HG03095 (cell line): ENCODE measurements around the gene ZNF507.
"Not testable (repeated sequence)": the region's sequence is repeated elsewhere in the genome, so short reads cannot be mapped to it uniquely, and the experiment has no call there.

Experiments used
- ATAC-seq: cut with Tn5 transposase; IDR thresholded peaks from one replicate; pipeline ENCODE4 v1.9.1; 2021; ENCODE audit warnings: moderate library complexity; ENCODE audit not compliant: unreplicated experiment

ZNF507 gene

GRCh38 chr19:32367063-32367462 lies 21.7 kb downstream of the ZNF507 start:
- no peak for ATAC-seq

- no peak for ATAC-seq
These were observed 22.6 kb downstream of the ZNF507 start for GRCh38 chr19:32367948-32368536.

- ATAC-seq: no peak
These were observed 23.4 kb downstream of the ZNF507 start for GRCh38 chr19:32368787-32369186.

DNA sequence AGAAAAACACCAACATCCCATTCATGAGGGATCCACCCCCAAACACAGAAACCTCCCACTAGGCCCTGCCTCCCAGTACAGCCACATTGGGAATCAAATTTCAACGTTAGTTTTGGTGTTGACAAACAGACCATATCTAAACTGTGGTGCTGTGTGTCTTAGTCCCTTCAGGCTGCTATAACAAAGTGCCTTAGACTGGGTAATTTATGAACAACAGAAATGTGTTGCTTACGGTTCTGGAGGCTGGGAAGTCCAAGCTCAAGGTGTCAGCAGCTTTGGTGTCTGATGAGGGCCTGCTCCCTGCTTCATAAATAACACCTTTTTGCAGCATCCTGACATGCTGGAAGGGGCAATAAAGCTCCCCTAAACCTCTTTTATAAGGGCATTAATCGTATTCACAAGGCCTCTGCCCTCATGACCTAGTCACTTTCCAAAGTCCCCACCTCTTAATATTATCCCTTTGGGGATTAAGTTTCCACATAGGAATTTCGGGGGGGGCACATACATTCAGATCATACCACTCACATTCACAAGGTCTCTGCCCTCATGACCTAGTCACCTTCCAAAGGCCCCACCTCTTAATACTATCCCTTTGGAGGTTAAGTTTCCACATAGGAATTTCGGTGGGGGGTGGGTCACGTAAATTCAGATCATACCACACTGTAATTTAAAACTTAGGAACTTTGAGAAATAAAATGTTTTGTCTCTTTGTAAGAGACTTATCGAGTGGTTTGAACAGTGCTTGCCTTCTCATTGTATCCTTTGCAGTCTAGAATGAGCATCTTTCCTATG lies 27.5 kb downstream of the ZNF507 start:
- no peak for ATAC-seq

GRCh38 chr19:32373585-32374295 lies 28.3 kb downstream of the ZNF507 start:
- ATAC-seq: no peak

DNA sequence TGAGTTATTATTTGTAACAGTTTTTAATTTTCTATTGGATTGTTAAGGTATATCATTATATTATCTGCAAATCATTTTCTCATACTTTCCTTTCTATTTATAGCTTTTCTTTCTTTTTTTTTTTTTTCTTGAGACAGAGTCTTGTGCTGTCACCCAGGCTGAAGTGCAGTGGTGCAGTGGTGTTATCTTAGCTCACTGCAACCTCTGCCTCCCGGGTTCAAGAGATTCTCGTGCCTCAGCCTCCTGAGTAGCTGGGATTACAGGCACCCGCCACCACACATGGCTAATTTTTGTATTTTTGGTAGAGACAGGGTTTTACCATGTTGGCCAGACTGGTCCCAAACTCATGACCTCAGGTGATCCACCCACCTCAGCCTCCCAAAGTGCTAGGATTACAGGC lies 29.0 kb downstream of the ZNF507 start:
- ATAC-seq: not testable (repeated sequence)

DNA sequence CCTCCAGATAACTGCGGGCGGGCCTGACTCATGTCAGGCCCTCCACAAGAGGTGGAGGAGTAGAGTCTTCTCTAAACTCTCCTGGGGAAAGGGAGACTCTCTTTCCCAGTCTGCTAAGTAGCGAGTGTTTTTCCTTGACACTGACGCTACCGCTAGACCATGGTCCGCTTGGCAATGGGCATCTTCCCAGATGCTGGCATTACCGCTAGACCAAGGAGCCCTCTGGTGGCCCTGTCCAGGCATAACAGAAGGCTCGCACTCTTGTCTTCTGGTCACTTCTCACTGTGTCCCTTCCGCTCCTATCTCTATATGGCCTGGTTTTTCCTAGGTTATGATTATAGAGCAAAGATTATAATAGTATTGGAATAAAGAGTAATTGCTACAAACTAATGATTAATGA lies 31.7 kb downstream of the ZNF507 start:
- ATAC-seq: not testable (repeated sequence)

GRCh38 chr19:32380269-32380668 lies 34.9 kb downstream of the ZNF507 start:
- ATAC-seq: no peak

- ATAC-seq: no peak
These were observed 42.4 kb downstream of the ZNF507 start for GRCh38 chr19:32387701-32388392.

GRCh38 chr19:32388393-32388855 lies 43.0 kb downstream of the ZNF507 start:
- no peak for ATAC-seq

DNA sequence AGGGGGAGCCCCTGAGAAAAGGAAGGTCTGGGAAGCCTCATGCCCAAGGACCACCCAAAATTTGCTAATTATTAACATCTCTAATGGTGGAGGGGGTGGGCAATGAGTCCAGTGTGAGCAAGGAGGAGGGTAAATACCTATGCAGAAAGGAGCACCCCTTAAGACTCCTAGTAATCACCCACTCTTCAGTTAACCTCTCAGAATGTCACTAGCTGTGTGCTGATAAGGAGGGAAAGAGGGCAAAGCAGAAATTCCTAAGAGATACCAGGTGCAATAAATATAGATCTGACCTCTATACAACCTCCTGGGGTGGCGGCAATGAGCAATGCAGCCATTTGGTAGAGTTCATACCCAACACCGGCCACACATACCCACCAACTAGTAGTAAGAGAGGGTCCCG lies 47.5 kb downstream of the ZNF507 start:
- no peak for ATAC-seq

- ATAC-seq: no peak
These were observed 50.7 kb downstream of the ZNF507 start for GRCh38 chr19:32396046-32396652.

DNA sequence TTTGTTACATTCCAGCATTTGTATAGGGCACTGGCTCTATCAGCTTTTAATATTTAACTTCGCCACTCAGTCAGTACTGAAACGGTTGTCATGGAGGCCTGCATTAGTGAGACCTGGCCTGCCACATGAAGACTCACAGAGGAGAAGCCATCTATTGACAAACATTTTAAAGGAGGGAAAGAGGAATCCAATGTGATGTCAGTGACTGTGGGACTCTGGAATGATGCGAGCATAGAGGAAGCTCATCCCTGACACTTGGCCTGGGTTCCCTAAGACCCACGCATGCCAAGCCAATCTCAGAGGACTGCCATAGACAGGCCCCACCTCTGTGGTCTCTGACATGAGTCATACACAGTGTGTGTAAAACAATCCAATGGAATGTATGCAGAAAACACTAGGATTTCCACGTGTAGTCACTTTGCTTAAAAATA lies 52.3 kb downstream of the ZNF507 start:
- ATAC-seq: no peak

DNA sequence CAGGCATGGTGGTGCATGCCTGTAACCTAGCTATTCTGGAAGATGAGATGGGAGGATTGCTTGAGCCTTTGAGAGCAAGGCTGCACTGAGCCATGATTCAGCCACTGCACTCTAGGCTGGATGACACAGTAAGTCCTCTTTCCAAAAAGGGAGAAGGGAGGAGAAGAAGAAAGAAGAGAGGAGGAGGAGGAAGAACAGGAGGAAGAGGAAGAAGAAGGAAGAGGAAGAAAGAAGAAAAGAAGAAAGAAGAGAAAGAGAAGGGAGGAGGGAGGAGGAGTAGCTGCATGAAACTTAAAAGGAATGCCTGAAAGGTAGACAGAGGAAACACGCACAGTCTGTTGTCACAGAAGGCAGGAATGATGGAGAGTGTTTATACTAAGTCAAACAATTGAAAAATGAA lies 56.6 kb downstream of the ZNF507 start:
- ATAC-seq: no peak

DNA sequence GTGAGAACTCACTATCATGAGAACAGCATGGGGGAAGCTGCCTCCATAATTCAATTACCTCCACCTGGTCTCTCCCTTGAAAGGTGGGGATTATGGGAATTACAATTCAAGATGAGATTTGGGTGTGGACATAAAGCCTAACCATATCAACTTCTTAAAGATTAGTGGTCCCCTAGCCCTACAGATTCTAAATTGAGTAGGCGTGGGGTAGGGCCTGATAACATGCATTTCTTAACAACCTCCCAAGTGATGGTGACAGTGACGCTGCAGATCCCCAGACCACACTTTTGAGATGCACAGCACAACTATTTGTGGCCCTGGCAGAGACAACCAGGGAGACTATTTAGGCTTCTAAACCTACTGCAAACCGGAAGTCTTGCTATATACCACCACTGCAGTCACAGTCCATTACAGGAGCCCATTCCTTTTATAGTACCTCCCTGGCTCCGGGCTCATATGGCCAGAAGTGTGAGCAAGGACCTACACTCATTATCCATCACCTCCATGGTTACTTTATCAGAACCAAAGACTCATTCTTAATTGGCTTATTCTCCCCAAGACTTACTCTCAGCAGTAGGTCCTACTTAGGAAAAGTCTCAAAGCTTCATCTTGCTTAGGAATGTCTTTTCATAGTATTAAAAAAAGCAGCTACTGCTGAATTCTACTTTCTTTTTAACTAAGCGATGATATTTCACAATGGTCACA lies 58.0 kb downstream of the ZNF507 start:
- ATAC-seq: no peak

GRCh38 chr19:32404213-32404932 lies 59.0 kb downstream of the ZNF507 start:
- ATAC-seq: no peak

GRCh38 chr19:32404933-32405430 lies 59.6 kb downstream of the ZNF507 start:
- ATAC-seq: peak; percentile 6

DNA sequence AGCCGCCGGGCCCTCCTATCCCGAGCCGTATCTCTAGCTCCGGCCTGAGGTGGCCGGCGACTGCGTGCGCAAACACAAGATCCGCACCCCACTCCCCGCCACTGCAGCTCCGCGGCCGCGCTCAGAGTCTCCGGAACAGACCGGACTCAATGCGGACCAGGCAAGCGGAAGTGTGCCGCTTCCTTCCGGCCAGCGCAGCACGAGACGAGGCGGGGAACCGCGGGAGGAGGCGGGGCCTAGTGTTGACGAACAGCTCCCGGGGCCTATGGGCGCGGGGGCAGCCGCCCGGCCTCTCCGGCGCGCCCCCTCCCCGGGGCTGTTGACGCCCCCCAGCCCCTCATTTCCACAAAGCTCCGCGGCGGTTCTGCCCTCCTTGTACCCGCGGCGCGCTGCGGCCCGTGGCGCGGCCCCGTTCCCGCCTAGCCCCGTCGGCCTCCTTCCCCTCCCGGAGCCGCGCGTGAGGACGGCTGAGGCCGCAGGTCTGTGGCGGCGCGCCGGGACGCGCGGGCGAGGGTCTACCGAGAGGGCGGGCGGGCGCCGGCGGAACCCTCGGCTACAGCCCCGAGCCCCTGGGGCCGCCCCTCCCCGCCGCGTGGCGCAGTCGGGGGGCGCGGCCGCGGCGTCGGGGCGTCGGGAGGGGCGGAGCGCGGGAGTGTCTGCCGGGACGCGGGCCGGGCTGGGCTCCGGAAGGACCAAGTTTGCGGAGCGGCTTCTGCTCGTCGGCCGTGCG lies 60.2 kb downstream of the ZNF507 start, which contains the start of gene DPY19L3:
DPY19L3 (plus strand) TSS at position 340 of the 730 bp plus-strand sequence. CDS start 2,484 bp downstream, outside the sequence.
- peak; percentile 93 for ATAC-seq
